Activated naive CD4-positive, alpha-beta T cell treated with anti-CD3 and anti-CD28 coated beads, Interleukin-2, amount 50 U/mL, for 72 hours (primary cell): ENCODE results near the gene TNS3. TPM values are rescaled to one million over a fixed set of nuclear protein-coding genes. Genes with fewer than 3 reads are reported as not detected.

Experiments used
- ATAC-seq, 2 donors: fragments of 150-1000 bp; cut with Tn5 transposase; 2 replicates each; pipeline ENCODE4 v1.10.0; 2021; ENCODE audit warnings: mild to moderate bottlenecking in 2 of 2, moderate library complexity in 2 of 2
- DNase-seq, 2 donors: peaks; one replicate each; pipeline ENCODE4 v3.0.0; 2021 to 2022; ENCODE audit warnings: low spot score in 2 of 2
- H3K27ac Mint-ChIP-seq, 2 donors: one replicate each; pipeline ENCODE4 v1.8.0; 2022; ENCODE audit warnings: mild to moderate bottlenecking in 2 of 2, mixed read lengths in 2 of 2
- H3K36me3 Mint-ChIP-seq, 2 donors: one replicate each; pipeline ENCODE4 v1.8.0; 2022; ENCODE audit warnings: mixed read lengths in 2 of 2
- H3K9me3 Mint-ChIP-seq, 2 donors: one replicate each; pipeline ENCODE4 v1.8.0; 2022; ENCODE audit warnings: mixed read lengths in 2 of 2
- total RNA-seq, 2 donors: library from RNA; stranded (reverse); gene quantifications; one replicate each; pipeline ENCODE4 v1.2.3, GENCODE V29; 2022

The TNS3 gene
- total RNA-seq, 2 donors from 2014 or later, result 0.23 to 1.7 TPM

- Mint-ChIP-seq H3K9me3 (no peaks in the 10 kb centered on the region), H3K27ac (no peak overlapping the region), H3K36me3 (no peaks in the 10 kb centered on the region)
- ATAC-seq (no peak), DNase-seq (no peak)
Measured at GRCh38 chr7:47355684-47356083, 226.2 kb downstream of the TNS3 start.

GRCh38 chr7:47354831-47355541 lies 226.9 kb downstream of the TNS3 start:
- H3K36me3 Mint-ChIP-seq, result no peaks in the 10 kb centered on the region
- H3K27ac Mint-ChIP-seq, result no peak overlapping the region
- ATAC-seq (no peak), DNase-seq (no peak)
- no peaks in the 10 kb centered on the region for H3K9me3 Mint-ChIP-seq

DNA sequence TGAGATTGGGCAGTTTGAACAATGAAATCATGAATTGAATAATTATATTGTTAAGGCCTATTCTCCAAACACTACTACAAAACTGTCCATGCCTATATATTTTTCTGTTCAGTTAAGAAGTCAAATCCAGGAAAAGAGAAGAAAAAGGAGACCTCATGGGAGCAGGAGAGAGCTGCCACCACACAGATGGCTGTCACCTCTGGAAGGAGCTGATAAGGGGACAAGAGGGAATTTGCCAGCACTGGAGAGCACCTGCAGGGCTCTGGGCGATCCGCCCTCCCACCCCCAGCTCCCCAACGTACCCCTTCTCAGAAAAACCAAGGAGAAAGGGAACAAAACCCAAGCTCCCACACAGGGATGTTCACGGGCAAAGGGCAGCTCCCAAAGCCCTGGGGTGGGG lies 227.8 kb downstream of the TNS3 start:
- H3K36me3 Mint-ChIP-seq, result no peaks in the 10 kb centered on the region
- ATAC-seq (no peak), DNase-seq (no peak)
- no peaks in the 10 kb centered on the region for H3K9me3 Mint-ChIP-seq
- no peak overlapping the region for H3K27ac Mint-ChIP-seq

- Mint-ChIP-seq H3K9me3 (no peaks in the 10 kb centered on the region), H3K27ac (no peak overlapping the region), H3K36me3 (no peaks in the 10 kb centered on the region)
- ATAC-seq, result no peak
- no peak for DNase-seq
Measured at GRCh38 chr7:47352394-47352968, 229.4 kb downstream of the TNS3 start.

- no peaks in the 10 kb centered on the region for H3K36me3 Mint-ChIP-seq
- ATAC-seq (no peak), DNase-seq (no peak)
- no peaks in the 10 kb centered on the region for H3K9me3 Mint-ChIP-seq
- no peak overlapping the region for H3K27ac Mint-ChIP-seq
Measured at GRCh38 chr7:47351233-47352154, 230.4 kb downstream of the TNS3 start.

DNA sequence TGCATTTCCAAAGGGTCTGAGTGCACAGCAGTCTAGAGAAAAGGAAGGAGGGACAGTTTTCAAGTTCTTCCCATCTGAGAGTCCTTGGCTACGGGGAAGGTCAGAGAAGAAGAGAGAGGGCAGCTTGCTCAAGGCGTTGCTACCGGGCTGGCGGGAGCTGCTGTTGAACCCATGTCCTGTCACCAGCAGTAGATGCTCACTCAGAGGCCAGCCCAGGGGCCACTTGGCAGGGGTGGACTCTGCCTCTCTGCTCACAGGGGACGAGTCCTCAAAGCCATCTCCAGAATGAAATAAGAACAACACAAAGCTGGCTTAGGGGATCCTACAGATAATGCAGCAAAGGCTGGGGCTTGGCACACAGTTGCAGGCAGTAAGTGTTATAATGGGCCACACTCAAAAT lies 231.5 kb downstream of the TNS3 start:
- Mint-ChIP-seq H3K27ac (no peak overlapping the region), H3K9me3 (no peaks in the 10 kb centered on the region), H3K36me3 (no peaks in the 10 kb centered on the region)
- DNase-seq (no peak), ATAC-seq (no peak)

DNA sequence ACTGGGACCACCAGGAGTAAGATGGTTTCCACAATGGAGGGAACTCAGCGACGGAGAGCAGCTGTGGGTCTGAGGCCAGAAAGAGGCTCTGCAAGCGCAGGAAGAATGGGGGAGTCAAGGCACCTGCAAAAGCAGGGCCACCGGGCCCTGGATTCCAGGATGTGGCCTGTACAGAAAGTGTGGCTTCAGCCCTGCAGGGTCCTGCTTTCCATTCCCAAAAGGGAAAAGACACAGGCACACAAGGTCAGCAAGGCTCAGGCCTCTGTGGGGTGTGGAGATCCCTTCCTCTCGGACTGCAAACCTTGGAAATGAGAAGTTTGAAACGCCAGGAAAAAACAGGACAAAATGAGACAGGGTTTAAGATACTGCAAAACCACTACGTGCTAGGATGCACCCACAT lies 232.5 kb downstream of the TNS3 start:
- Mint-ChIP-seq H3K27ac (no peak overlapping the region), H3K36me3 (no peaks in the 10 kb centered on the region), H3K9me3 (no peaks in the 10 kb centered on the region)
- no peak for DNase-seq
- ATAC-seq, result no peak

DNA sequence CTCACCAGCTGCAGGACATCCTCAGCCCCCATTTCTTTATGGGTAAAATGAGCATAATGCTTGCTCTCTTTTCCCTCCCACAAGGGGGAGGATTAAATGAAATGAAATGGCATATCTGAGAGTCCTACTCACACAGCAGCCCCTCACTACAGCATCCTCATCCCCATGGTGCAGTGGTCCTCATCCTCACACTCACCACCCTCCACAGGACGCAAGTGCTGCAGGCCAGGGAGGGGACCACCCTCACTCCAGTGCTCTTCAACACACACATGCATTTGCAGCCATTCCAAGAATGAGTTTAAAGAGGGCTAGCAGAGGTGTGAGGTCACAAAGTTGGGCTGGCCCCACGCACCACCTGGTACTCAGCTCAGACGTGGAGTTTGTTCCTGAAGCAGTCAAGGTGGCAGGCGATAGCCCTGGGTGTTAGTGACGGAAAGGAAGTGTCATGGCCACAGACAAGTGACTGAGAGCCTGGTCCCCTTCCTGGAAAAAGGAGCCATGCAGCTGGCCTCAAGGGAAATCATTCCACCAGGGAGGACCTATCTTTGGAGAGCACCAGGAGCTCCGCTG lies 234.0 kb downstream of the TNS3 start:
- Mint-ChIP-seq H3K27ac (no peak overlapping the region), H3K9me3 (no peaks in the 10 kb centered on the region), H3K36me3 (no peaks in the 10 kb centered on the region)
- no peak for ATAC-seq
- DNase-seq, result no peak

- no peak for ATAC-seq
- H3K36me3 Mint-ChIP-seq, result no peaks in the 10 kb centered on the region
- no peaks in the 10 kb centered on the region for H3K9me3 Mint-ChIP-seq
- no peak for DNase-seq
- H3K27ac Mint-ChIP-seq, result no peak overlapping the region
Measured at GRCh38 chr7:47347346-47347745, 234.6 kb downstream of the TNS3 start.

DNA sequence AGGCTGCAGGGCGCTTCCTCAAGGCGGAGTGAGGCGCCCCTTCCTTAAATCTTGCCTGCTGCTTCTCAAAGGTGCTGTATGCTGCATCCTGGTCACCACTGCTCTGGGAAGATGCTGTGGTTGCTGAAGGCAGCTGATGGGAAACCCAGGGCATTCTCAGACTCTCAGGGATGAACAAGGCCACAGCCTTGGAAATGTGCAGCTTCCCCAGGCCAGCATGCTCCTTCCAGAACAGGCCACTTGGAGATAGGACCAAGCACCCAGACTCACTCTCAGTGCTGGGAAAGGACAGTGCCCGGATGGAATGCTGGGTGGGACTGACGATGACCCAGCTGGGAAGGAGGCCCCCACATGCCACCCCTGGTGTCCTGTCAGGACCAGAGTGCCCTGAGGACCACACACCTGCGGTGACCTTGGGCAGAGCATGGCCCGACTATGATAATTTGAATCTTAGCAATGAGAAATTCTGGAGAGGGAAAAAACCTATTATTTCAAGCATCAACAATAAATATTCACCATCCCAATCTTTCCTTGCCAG lies 235.5 kb downstream of the TNS3 start:
- no peaks in the 10 kb centered on the region for H3K9me3 Mint-ChIP-seq
- ATAC-seq (no peak), DNase-seq (no peak)
- no peak overlapping the region for H3K27ac Mint-ChIP-seq
- H3K36me3 Mint-ChIP-seq, result no peaks in the 10 kb centered on the region

GRCh38 chr7:47345857-47346298 lies 236.0 kb downstream of the TNS3 start:
- Mint-ChIP-seq H3K27ac (no peak overlapping the region), H3K36me3 (no peaks in the 10 kb centered on the region), H3K9me3 (no peaks in the 10 kb centered on the region)
- ATAC-seq, result no peak
- DNase-seq, result no peak

GRCh38 chr7:47344171-47344955 lies 237.5 kb downstream of the TNS3 start:
- H3K27ac Mint-ChIP-seq, result no peak overlapping the region
- no peak for DNase-seq
- no peak for ATAC-seq
- H3K9me3 Mint-ChIP-seq, result no peaks in the 10 kb centered on the region
- no peaks in the 10 kb centered on the region for H3K36me3 Mint-ChIP-seq

- H3K36me3 Mint-ChIP-seq, result no peaks in the 10 kb centered on the region
- H3K27ac Mint-ChIP-seq, result no peak overlapping the region
- no peak for DNase-seq
- ATAC-seq, result no peak
- H3K9me3 Mint-ChIP-seq, result no peaks in the 10 kb centered on the region
Measured at GRCh38 chr7:47343061-47343455, 238.9 kb downstream of the TNS3 start.

DNA sequence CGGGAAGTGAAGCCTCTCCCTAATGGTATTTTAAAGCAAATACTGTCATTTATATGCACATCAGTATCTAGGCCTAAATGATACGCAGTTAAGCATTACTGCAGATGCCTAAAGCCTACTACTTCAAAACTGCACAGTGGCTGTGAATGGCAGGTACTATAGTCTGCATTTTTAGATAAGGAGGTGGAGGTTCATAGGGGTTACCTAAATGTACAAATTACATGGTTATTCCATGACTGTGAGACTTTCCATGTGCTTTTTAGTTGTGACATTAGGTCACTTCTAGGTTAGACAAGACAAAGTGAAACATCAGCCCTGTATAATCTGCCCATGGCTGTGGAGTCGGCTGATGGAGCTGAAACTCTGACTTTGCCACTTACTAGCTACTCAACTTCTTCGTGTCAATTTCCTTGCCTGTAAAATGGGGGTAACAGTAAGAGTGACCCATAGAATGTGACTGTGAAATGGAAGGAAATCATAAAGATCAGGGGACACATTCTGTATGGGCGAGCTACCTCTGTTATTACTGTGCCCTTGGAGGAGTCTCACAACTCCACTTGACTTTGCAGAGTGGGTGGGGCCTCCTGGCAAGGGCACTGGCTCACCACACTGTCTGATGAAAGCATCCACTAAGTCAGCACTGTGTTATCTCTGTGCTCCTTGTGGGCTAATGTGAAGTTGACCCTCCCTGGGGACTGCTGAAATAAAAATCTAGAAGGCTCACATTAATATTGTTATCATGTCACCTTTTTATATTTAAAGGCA lies 239.4 kb downstream of the TNS3 start:
- no peaks in the 10 kb centered on the region for H3K9me3 Mint-ChIP-seq
- no peak for ATAC-seq

GRCh38 chr7:47340517-47340916 lies 241.4 kb downstream of the TNS3 start:
- no peak overlapping the region for H3K27ac Mint-ChIP-seq
- peaks cover 0 to 3% of the 10 kb centered on the region in 2 donors for H3K9me3 Mint-ChIP-seq
- DNase-seq, result no peak
- ATAC-seq, result no peak
- no peaks in the 10 kb centered on the region for H3K36me3 Mint-ChIP-seq

More for the DNA sequence above, 239.4 kb downstream of the TNS3 start:
- no peak overlapping the region for H3K27ac Mint-ChIP-seq
- H3K36me3 Mint-ChIP-seq, result no peaks in the 10 kb centered on the region
- DNase-seq, result no peak
